GM19239 (cell line): Measurements from ENCODE around the gene TM4SF20.
"Not testable (repeated sequence)": the region's sequence is repeated elsewhere in the genome, so short reads cannot be mapped to it uniquely, and the experiment has no call there.

ENCODE experiments used
- DNase-seq: peaks from one replicate; pipeline ENCODE4 v3.0.0; 2011; ENCODE audit warnings: low spot score; ENCODE audit not compliant: insufficient read length
- FAIRE-seq: peaks from 2 replicates; lab custom pipeline; 2011; peaks lifted over from hg19 to GRCh38; lab: Jason Lieb, UNC

The TM4SF20 gene

DNA sequence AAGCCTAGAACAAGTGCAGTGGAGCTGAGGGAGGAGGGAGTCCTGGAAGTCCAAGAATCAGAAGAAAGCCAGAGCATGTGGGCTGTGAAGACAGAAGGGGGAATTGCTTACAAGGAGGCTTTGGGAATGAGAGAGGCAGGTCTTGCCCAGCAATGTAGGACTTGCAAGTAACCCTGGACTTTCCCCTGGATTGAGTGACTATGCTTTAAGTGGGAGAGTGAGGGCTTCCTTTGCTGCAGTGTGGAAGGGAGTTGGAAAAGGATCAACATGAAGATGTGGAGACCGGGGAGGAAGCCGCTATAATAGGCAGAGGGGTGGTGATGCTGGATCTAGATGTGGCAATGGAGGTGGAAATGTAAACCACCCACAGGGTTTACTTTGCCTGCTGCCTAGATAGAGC is 22.4 kb upstream of the TM4SF20 start:
- FAIRE-seq (no peak), DNase-seq (no peak)

DNA sequence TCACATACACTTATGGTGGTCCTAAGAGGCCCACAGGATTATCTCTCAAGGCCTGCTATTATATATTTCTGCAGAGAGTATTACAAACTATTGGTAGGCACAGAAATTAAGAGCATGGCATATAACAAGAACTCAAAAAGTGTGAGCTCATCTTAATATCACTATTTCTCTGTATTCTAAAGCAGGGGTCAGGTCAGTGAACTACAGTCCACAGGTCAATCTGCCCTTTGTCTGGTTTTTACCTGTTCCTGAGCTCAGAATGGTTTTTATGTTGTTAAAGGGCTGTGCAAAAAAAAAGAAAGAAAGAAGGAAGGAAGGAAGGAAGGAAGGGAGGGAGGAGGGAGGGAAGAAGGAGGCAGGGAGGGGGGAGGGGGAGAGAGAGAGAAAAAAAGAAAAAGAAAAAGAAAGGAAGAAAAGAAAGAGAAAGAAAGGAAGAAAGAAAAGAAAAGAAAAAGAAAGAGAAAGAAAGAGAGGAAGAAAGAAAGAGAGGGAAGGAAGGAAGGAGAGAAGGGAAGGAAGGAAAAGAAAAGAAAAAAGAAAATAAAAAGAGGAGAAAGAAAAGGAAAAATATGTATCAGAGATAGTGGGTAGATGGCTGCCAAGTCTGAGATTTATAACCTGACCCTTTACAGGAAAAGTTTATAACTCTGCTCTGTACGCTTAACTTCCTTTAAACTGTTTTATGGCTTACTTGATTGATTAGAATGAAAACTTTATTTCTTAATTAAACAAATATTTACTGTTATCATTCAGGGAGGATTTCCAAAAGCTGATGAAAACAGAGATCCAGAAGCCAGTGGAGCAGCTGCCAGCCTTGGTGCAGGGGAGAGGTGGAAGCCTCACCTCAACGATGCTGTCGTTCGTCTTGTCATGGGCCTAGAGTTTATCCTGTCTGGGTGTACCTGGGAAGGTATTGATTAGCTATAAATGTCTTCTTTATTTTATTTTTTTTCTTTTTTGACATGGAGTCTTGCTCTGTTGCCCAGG is 19.9 kb upstream of the TM4SF20 start:
- DNase-seq (no peak), FAIRE-seq (no peak)

DNA sequence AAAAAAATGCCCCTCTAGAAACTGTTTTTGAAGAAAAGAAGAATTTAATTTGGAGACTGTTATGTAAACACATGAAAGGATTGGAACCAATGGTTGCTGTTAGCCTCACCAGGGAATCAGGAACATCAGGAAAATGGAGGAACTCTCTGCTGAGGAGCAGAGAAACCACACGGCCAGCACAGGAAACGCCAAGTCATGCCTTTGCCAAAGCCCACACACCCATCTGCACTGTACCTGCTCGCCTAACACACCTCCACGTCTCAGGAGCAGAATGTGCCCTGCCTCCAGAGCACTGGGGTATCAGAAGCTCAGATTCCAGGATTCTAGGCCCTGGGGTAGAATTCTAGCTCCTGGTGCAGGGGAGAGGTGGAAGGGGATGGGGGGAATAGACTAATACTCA is 18.5 kb upstream of the TM4SF20 start:
- DNase-seq (no peak), FAIRE-seq (no peak)

DNA sequence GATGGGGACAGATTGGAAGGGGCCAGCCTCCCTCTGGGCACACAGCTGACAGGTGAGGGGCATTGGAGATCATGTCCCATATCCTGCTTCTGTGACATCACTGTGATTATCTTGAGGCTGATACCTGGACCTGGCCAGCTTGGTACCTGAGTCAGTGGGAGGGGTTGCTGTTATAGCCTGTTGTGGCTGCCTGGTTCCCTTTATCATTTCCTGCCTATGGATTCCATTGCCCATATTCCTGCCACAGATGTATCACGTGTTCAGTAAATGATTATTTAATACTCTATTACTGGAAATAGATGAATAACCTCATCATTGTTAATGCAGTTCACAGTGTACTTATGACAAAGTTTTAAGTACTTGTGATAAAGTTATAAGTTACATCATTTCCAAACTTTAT is 16.4 kb upstream of the TM4SF20 start:
- DNase-seq (no peak), FAIRE-seq (no peak)

DNA sequence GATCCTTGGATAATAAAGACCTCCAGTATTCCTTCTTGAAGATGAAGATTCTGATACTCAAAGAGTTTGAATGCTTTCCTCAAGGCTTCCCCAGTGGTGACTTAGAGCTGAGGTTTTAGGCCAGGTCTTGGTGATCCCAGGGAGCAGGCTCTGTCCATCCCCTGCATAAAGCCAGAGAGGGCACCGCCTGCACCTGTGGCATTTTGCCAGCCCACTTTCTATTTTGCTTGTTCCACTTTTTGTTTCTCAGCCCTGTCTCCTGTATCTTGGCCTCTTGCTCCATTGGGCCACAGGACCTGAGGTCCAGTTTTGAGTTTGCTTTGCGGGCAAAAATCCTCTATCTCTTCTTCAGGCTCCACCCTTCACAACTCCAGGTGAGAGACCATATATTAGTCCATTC is 15.3 kb upstream of the TM4SF20 start:
- no peak for DNase-seq
- no peak for FAIRE-seq

DNA sequence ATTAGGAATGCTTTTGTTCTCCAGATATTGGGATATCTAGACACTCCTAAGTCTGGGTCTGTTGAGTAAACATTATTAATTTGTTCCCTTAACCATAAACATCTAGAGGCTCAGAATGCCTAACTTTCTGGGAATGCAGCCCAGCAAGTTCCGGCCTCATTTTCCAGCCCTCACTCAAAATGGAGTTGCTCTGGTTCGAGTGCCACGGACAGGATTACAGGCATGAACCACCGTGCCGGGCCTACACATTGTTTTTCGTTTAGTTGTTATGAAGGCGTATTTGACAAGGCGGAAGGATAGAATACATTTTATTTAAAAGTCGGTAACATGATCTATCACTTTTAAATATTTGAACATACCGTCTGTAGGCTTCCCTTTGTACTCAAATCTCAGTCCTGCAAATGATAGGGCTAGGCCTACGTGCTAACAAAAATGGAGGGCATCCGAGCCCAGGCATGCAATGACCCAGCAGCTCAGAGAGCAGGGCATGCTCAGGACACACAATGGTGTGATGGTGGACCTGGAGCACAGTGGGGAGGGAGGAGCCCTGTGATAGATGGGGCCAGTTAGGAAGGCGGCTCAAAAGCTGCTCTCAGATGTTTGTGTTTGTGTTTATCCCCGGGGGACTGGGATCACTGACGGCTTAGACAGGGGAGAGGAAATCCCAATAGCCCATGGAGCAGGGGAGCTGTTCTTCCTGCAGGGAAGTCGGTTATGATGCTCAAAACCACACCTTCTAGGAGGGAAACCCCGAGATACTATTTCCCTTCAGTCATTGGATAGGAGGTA is 11.6 kb upstream of the TM4SF20 start:
- no peak for DNase-seq
- FAIRE-seq: no peak

DNA sequence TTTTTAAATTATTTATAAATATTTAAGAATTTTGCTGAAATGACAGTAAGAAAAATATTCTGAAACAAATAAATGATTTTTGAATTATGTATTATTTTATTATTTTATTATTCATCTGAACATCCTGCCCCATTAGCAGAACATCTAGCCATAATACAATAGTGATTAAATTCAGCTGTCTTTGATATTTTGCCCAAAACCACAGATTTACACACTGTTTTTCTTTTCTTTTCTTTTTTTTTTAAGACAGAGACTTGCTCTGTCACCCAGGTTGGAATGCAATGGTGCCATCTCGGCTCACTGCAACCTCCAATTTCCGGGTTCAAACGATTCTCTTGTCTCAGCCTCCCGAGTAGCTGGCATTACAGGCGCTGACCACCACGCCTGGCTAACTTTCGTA is 10.6 kb upstream of the TM4SF20 start:
- DNase-seq (no peak), FAIRE-seq (no peak)

DNA sequence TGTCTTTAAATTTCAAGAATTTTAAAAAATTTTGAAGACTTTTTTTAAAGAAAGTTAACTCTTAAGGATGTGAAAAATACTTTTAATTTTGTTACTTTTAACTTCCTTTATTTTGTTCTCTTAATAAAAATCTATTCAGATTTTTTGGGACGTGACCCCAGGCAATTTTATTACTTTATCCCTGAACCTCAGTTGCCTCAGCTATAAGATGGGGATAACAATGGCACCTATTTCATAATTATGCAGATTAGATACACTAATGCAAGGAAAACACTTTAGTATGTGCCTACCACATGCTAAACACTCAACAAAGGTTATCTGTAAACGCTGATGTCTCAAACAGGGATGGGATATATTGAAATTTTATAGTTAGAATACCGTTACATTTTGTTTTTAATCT is 10.1 kb upstream of the TM4SF20 start:
- DNase-seq: no peak
- FAIRE-seq: no peak

DNA sequence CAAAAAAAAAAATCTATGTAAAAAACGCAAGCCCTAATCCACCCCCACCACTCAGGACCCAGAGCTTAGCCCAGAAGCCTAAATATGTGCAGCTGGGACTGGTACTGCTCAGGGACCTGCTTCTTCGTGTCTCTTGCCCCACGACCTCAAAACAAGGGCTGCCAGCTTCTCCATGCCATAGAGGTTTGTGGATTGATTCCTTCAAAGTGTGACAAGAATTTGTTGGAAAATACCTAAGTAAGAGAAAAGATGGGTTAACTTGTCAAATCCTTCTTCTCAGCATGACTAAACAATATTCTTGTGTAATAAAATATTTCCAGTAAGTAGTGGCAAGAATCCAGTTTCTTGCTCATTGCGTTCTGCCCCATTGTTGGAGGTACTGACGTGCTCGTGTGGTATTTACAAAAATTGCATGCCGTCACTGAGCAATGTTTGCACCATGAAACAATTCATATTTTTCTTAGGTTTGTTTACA is 9.5 kb upstream of the TM4SF20 start:
- DNase-seq: no peak

DNA sequence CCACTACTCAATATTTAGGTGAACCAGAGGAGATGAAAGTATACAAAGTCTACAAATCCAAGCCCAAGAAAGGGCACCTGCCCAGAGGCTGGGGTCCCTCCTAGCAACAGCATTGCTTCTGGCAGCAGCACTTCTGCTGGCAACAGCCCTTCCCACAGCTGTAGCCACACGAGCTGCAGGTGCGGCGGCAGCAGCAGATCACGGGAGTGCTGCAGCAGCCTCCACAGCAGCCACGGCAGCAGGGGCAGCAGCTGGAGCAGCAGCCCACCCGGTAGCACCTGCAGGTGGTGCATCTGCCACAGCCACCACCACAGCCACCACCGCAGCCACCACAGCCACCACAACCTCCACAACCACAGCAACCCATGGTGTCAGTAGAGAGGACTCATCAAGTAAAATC is 8.5 kb upstream of the TM4SF20 start, which contains the start of gene SCYGR1:
TSS of gene SCYGR1 (minus strand) at position 367 of the 400 bp plus-strand sequence. CDS start at position 367, 0 bp downstream.
- not testable (repeated sequence) for DNase-seq, FAIRE-seq

More for the DNA sequence above, 9.5 kb upstream of the TM4SF20 start:
- FAIRE-seq: no peak

DNA sequence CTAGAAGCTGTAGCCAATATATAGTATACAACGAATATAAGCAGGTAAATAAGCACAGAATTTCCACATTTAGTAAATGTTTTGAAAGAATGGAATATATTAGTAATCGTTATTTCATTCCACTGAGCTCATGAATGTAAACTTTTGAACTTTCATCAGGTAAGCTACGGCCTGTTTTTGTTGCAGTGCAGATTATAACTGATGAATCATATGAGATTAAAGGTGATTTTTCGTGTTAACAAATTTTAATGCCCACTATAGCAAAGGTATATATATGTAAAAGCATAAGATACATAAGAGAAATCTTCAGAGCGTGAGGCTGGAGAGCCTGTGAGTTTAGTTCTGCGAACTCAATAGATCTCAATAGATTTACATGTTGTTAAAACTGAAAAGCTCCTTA is 7.5 kb upstream of the TM4SF20 start:
- no peak for DNase-seq
- FAIRE-seq: no peak

DNA sequence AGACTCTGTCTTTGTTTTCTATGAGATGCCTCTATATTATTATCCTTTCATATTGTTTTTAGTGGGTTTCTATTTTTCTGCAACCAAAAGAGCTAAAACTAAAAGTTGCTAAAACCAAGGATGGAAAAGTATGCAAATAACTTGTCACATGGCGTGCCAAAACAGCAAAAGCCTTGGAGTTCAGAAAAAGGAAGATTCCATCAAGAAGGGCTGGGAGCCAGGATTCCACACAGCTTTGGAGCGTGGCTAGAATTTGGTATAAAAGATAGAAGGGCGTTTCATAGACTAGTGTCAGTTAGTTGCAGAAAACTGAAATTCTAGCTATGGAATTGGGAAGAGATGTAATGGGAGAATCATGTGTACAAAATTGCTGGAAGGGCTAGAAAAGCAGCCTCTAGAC is 4.6 kb upstream of the TM4SF20 start:
- FAIRE-seq: no peak
- no peak for DNase-seq

DNA sequence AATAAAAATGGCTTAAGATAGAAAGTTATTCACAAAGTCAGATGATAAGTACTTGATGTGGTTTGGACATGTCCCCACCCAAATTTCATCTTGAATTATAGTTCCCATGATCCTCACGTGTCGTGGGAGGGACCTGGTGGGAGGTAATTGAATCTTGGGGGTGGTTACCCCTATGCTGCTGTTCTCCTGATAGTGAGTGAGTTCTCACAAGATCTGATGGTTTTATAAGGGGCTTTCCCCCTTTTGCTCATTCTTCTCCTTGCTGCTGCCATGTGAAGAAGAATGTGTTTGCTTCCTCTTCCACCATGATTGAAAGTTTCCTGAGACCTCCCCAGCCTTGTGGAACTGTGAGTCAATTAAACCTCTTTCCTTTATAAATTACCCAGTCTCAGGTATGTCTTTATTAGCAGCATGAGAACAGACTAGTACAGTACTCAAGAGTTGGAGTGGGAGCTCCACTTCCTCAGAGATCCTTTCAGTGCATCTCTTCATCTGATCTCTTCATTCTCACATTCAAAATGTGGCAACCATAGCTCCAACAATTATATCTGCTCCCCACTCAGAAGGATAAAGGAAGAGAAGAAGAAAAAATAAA is 3.2 kb upstream of the TM4SF20 start:
- FAIRE-seq, DNase-seq: not testable (repeated sequence)

DNA sequence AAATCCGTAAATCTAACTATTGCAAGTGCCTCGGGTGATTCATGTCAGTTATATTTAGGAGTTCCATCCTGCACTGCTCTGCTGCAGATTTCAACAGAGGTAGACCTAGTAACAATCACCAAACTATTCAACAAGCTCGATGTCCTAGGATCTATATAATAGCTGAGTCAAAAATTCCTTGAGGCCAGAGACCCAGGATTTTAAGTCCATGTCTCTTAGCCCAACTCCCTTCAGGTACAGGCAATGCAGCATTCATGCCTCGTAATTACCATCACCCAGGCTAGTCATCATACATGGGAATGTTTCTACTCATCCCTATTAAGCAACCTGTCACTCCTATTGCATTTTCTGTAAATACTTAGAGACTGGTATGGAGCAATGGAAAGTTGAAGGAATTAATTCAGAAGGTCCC is 729 bp downstream of the TM4SF20 start:
- FAIRE-seq: no peak
- DNase-seq: no peak

DNA sequence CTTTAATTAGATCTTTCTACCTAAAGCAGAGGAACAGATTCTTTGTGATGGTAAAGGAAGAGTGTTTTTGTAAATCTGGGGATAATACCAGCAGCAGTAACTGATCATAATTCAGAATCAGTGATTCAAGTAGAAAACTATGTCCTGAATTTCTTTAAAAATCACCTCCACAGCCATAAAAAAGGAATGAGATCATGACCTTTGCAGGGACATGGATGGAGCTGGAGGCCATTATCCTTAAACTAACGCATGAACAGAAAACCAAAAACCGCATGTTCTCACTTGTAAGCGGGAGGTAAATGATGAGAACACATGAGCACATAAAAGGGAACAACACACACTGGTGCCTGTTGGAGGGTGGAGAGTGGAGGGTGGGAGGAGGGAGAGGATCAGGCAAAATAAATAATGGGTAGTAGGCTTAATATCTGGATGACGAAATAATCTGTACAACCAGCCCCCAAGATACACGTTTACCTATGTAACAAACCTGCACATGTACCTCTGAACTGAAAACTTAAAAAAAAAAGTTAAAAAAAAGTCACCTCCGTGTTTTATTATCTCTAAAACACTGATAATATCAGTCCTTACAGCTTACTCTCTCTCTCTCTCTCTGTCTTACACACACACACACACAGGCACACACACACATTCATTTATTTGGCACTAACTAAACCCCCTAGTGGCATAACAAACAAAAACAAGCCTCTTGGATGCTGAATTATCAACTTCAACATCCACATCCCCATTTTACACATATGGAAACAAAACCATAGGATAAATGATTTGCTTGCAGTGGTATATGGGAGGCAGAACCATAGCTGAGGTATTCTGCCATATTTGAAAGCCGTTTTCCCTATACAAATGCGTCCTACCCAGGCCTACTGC is 1.4 kb downstream of the TM4SF20 start:
- FAIRE-seq (no peak), DNase-seq (no peak)

DNA sequence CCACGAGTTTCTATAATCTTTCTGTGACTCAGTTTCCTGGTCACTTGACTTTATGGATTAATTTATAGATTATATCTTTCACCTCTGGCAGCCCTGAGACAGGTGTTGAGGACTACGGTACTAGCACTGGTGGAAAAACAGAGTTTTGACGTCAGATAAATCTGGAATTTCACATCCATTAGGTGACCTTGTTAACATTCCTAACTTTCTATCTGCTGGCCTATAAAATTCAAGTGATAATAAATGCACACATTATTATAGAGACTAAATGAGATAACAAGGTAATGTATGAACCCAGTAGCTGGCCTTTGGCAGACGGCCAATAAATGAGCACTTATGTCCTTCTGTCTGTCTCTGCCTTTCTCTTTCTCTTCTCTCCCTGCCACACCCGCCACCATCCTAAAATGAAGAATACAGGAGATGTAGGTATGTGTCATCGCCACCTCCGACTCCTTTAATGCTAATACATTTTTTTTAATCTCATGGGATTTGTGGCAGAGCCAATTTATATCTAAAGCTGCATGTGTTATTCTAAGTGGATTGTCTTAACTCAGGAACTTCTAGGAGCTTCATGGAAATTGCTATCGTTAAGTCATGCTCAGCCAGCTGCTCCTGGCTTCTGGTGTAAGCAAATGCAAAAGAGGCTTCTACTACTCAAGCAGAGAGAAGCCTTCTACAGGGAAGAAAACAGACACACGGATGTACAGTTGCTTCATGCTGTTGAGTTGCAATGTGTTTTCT is 2.3 kb downstream of the TM4SF20 start:
- no peak for DNase-seq
- FAIRE-seq: no peak

DNA sequence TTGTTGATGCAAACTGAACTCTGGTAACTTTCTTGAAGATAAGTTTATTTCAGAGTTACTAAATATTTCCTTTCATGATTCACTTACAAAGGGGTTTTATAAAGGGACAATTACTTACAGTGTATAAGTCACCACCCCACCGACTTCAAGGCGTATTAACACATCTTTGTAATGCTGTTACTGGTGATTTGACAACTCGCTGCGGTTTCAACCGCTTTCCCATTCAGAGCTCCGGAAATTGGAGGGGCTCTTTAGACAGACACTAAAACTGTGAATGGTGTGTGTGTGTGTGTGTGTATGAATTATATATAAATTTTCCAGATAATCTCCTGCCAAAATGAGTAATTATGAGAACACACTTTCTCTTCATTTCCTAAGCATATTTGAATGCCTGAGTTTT is 4.9 kb downstream of the TM4SF20 start:
- no peak for DNase-seq
- FAIRE-seq: no peak

DNA sequence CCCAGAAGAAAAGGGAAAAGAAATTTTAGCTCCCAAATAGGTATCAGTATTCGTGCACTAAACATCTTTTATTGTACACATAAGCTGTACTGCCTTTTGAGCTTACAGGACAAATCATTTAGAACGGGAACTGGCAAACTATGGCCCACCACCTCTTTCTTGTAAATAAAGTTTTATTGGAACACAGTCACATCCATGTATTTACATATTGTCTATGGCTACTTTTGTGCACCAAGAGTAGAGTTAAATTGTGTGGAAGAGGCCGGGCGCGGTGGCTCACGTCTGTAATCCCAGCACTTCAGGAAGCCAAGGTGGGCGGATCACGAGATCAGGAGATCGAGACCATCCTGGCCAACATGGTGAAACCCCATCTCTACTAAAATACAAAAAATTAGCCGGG is 5.7 kb downstream of the TM4SF20 start:
- FAIRE-seq (no peak), DNase-seq (no peak)

DNA sequence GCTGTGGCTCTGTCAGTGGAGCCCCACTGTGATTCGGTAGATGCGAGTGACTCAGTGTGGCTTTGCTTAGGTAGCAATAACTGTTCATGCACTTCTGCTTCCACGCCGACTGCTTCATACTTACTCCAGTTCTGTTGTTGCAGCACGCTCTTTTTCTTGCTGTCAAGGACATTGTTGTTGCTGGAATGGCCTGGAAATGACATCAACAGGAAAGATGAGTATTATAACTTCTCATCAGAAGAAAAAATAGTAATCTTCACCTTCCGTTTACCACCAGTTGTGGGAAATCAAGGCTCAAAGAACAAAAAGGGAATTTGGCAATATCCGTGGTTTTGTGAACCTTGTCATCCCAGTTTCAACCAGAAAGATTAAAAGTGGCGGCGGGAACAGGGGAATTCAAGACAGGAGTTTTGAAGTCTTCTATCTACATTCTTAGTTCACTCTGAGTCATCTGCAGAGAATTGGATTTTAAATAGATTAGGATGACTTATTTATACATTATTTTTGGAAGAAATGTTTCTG is 8.3 kb downstream of the TM4SF20 start:
- DNase-seq: no peak
- no peak for FAIRE-seq
